K562 (cell line): ENCODE results near the gene UBXN1. TPM values are rescaled to one million over a fixed set of nuclear protein-coding genes. Genes with fewer than 3 reads are reported as not detected.
A peak's percentile ranks its signal among the peaks of the same experiment; 100 is the strongest.

Source experiments
- BCOR ChIP-seq: fragments of 450-650 bp; IDR thresholded peaks from 2 replicates; pipeline ENCODE4 v1.6.1; 2016
- BHLHE40 ChIP-seq: IDR thresholded peaks from 2 replicates; pipeline ENCODE4 v1.6.1; 2011; ENCODE audit warnings: low read length, improper control_type of control experiment
- CREB3L1 ChIP-seq: fragments of 450-650 bp; IDR thresholded peaks from 2 replicates; pipeline ENCODE4 v1.6.1; 2014; ENCODE audit warnings: low read depth, mild to moderate bottlenecking, moderate library complexity, borderline replicate concordance
- DPF2 ChIP-seq: fragments of 450-650 bp; IDR thresholded peaks from 2 replicates; pipeline ENCODE4 v1.6.1; 2016
- ETV5 ChIP-seq: sonication (generic); formaldehyde crosslinking; IDR thresholded peaks from 2 replicates; pipeline ENCODE4 v1.4.0; 2020; ENCODE audit warnings: low read depth, mild to moderate bottlenecking, missing genetic modification reagents
- GATAD2B ChIP-seq: fragments of 450-650 bp; IDR thresholded peaks from 2 replicates; pipeline ENCODE4 v1.6.1; 2017; ENCODE audit warnings: mild to moderate bottlenecking, borderline replicate concordance
- HDAC2 ChIP-seq: fragments of 450-650 bp; IDR thresholded peaks from 2 replicates; pipeline ENCODE4 v1.6.1; 2016; ENCODE audit warnings: mild to moderate bottlenecking
- HDAC6 ChIP-seq: IDR thresholded peaks from 2 replicates; pipeline ENCODE4 v1.6.1; 2012; ENCODE audit warnings: low read depth, mild to moderate bottlenecking, control low read depth, inconsistent platforms, low read length, moderate library complexity
- HDAC8 ChIP-seq: fragments of 450-650 bp; IDR thresholded peaks from 2 replicates; pipeline ENCODE4 v1.6.1; 2016; ENCODE audit warnings: mild to moderate bottlenecking, missing genetic modification characterization, moderate library complexity, missing compliant biosample characterization
- KDM4B ChIP-seq, 2 experiments: fragments of 450-650 bp in 1 of 2; sonication (generic) in 1 of 2; IDR thresholded peaks; 2 replicates each; pipeline ENCODE4 v1.6.1; 2016 to 2017; ENCODE audit warnings: borderline replicate concordance in 2 of 2, antibody characterized with exemption in 1 of 2, low read depth in 1 of 2, mild to moderate bottlenecking in 1 of 2
- NUFIP1 ChIP-seq: fragments of 450-650 bp; IDR thresholded peaks from 2 replicates; pipeline ENCODE4 v1.6.1; 2018; ENCODE audit not compliant: partially characterized antibody
- POLR2AphosphoS2 ChIP-seq: IDR thresholded peaks from 2 replicates; pipeline ENCODE4 v1.6.1; 2012; ENCODE audit warnings: low read length, improper control_type of control experiment
- RBM14 ChIP-seq: fragments of 200-400 bp; formaldehyde crosslinking; IDR thresholded peaks from 2 replicates; pipeline ENCODE4 v1.6.1; 2018; ENCODE audit warnings: low read depth, mild to moderate bottlenecking, low read length, moderate library complexity, borderline replicate concordance; ENCODE audit not compliant: insufficient read depth
- SRSF9 ChIP-seq: fragments of 200-400 bp; formaldehyde crosslinking; IDR thresholded peaks from 2 replicates; pipeline ENCODE4 v1.6.1; 2017; ENCODE audit warnings: low read depth, low read length, borderline replicate concordance
- TAL1 ChIP-seq: fragments of 450-650 bp; IDR thresholded peaks from 2 replicates; pipeline ENCODE4 v1.6.1; 2016; ENCODE audit warnings: mild to moderate bottlenecking
- TCF15 ChIP-seq: fragments of 250-450 bp; sonication (Bioruptor Pico); IDR thresholded peaks from 2 replicates; pipeline ENCODE4 v1.8.0; 2022; ENCODE audit warnings: moderate library complexity, mild to moderate bottlenecking, inconsistent platforms
- TCF7 ChIP-seq: sonication (generic); IDR thresholded peaks from 2 replicates; pipeline ENCODE4 v1.6.1; 2016; ENCODE audit warnings: antibody characterized with exemption, borderline replicate concordance
- YY1 ChIP-seq, 3 experiments: IDR thresholded peaks; 2 replicates each; pipeline ENCODE4 v1.6.1; 2011; ENCODE audit warnings: low read length in 2 of 3, mild to moderate bottlenecking in 2 of 3, moderate library complexity in 2 of 3, borderline replicate concordance in 1 of 3, control low read depth in 1 of 3, low read depth in 1 of 3; ENCODE audit not compliant: insufficient read depth in 3 of 3, insufficient replicate concordance in 2 of 3, control insufficient read depth in 1 of 3, insufficient read length in 1 of 3; ENCODE audit errors: extremely low read depth in 1 of 3
- ZFX ChIP-seq: sonication (generic); formaldehyde crosslinking; IDR thresholded peaks from 2 replicates; pipeline ENCODE4 v1.8.0; 2022; ENCODE audit warnings: mild to moderate bottlenecking, missing genetic modification reagents, moderate library complexity
- ZNF639 ChIP-seq, 2 experiments: fragments of 200-800 bp in 1 of 2; sonication (Bioruptor generic) in 1 of 2; sonication (generic) in 1 of 2; formaldehyde crosslinking in 1 of 2; IDR thresholded peaks in 1 of 2; conservative IDR thresholded peaks in 1 of 2; 2 replicates each; pipeline versions ENCODE4 v1.5.0 to v1.6.1; 2016 to 2020; ENCODE audit warnings: missing compliant biosample characterization in 1 of 2, missing genetic modification characterization in 1 of 2, missing genetic modification reagents in 1 of 2
- ZNF699 ChIP-seq: fragments of 250-450 bp; sonication (Bioruptor Pico); IDR thresholded peaks from 2 replicates; pipeline ENCODE4 v1.8.0; 2021; ENCODE audit warnings: mild to moderate bottlenecking, moderate library complexity; ENCODE audit not compliant: insufficient replicate concordance
- ZNF76 ChIP-seq: fragments of 250-450 bp; sonication (Bioruptor Pico); IDR thresholded peaks from 2 replicates; pipeline ENCODE4 v1.4.0; 2020; ENCODE audit warnings: mild to moderate bottlenecking, moderate library complexity, borderline replicate concordance
- ZNF77 ChIP-seq: fragments of 250-450 bp; sonication (Bioruptor Pico); IDR thresholded peaks from 2 replicates; pipeline ENCODE4 v1.5.0; 2020
- ZNF830 ChIP-seq: fragments of 250-450 bp; sonication (Bioruptor Pico); IDR thresholded peaks from 2 replicates; pipeline ENCODE4 v1.5.0; 2021; ENCODE audit warnings: mild to moderate bottlenecking
- polyA plus RNA-seq, 8 experiments: library from polyadenylated mRNA; depleted of rRNA in 4 of 8; stranded (reverse) in 5 of 8; unstranded in 3 of 8; fragments of >200 nt; fragmentation: Nextera tagmentation in 2 of 8; fragmentation: Illumina TruSeq in 1 of 8; extraction: Ambion mirVana in 2 of 8; extraction: Trizol in 1 of 8; gene quantifications; 2 replicates each; pipeline versions ENCODE4 v1.2.1 to v1.2.3, GENCODE V29; 2011 to 2014; ENCODE audit warnings: inconsistent platforms in 1 of 8, missing spikeins in 1 of 8
- total RNA-seq, 7 experiments: library from RNA; depleted of rRNA in 6 of 7; stranded (reverse); fragments of >200 nt in 6 of 7; fragmentation: Illumina TruSeq in 2 of 7; extraction: Trizol in 2 of 7; gene quantifications; 2 replicates each; pipeline versions ENCODE4 v1.2.1 to v1.2.3, GENCODE V29; 2011 to 2021; ENCODE audit warnings: low replicate concordance in 1 of 7

Gene UBXN1
- total and polyA plus RNA-seq, 9 of the 15 experiments (the other 6 are each of a cell fraction or from before 2014, with no cell fraction given) = 4.8 to 263 (median 99.7) TPM

- TF ChIP-seq ZNF639 (CRISPR knock-in tag; conservative IDR thresholded peaks at IDR 0.05 in 1 of 2, IDR thresholded peaks at IDR 0.05 in 1 of 2) (0 out of 4 replicates have a peak, but pooled peaks of 1 of the 2 experiments have one; percentile 62), SRSF9 (no peak), RBM14 (no peak), NUFIP1 (no peak), DPF2 (no peak), ZNF699 (CRISPR knock-in tag) (no peak), GATAD2B (no peak), POLR2AphosphoS2 (no peak; the same call in 1 of the 2 replicates), HDAC2 (no peak), KDM4B (IDR thresholded peaks at IDR 0.05; ENCODE audit: borderline replicate concordance in 2 of 2, low read depth in 1 of 2) (peak in 1 of 2 experiments; percentile 63; a peak in 1 of 4 replicates), HDAC6 (no peak), HDAC8 (no peak), TCF7 (no peak), BCOR (peak; percentile 41; the same call in 1 of the 2 replicates), TAL1 (no peak), YY1 (IDR thresholded peaks at IDR 0.05; ENCODE audit: borderline replicate concordance in 1 of 3, control insufficient read depth in 1 of 3, extremely low read depth in 1 of 3, insufficient read depth in 3 of 3, insufficient read length in 1 of 3, insufficient replicate concordance in 2 of 3, low read depth in 1 of 3, low read length in 2 of 3) (peak; percentile 48 to 92 (median 80)), ZNF830 (no peak), ETV5 (CRISPR knock-in tag) (peak; percentile 73; the same call in 1 of the 2 replicates), ZNF77 (no peak), BHLHE40 (peak; percentile 60; the same call in 1 of the 2 replicates), ZFX (CRISPR knock-in tag) (peak; percentile 36), TCF15 (CRISPR knock-in tag) (no peak), CREB3L1 (peak; percentile 92), ZNF76 (no peak)
These were observed 7.1 kb downstream of the UBXN1 start, which contains the start of the genes LBHD1 and UQCC3 (continued) for GRCh38 chr11:62671608-62672389.
